ENCODE measurements around the gene WDR36.

The WDR36 gene

DNA sequence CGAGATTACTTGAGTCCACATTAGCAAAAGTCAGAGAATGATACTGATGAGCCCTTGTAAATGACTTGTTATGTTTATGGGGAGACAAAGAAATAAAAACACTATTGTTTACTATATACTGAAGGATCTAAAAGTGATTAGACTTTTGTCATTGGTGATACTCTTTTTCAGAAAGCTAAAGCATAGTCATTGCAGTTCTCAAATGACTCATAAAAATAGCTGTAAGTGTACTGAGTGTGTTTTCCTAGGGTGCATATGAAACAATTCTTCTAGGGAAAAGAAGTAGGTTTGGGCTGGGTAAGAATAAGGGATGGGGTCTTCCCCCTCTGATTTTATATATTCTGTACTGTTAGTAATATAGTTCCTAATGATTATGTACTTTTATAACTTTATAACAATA, 32.6 kb downstream of the WDR36 start:
- no peak for TF ChIP-seq CTCF (IDR thresholded peaks at IDR 0.05; ENCODE audit: control insufficient read depth, extremely low read depth, insufficient read depth)

DNA sequence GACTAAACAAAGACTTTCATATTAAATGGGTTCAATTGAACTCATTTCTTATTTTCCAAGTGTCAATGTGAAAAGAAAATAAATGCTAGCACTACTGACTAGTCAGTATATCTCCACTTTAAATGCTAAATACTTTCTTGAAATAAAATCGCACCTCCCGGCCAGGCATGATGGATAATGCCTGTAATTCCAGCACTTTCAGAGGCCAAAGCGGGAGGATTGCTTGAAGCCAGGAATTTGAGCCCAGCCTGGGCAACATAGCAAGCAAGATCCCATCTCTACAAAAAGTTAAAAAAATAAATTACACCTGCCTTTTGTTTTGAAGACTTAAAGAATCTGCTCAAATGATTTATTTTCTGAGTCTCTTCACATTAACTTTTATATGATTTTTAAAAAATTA, 34.7 kb downstream of the WDR36 start:
- no peak for TF ChIP-seq CTCF (IDR thresholded peaks at IDR 0.05; ENCODE audit: control insufficient read depth, extremely low read depth, insufficient read depth)
- no peak overlapping the region for H3K4me3 ChIP-seq (ENCODE audit: low read depth, low read length)
- DNase-seq (ENCODE audit: low read depth): no peak

More for the DNA sequence above, 32.6 kb downstream of the WDR36 start:
- H3K4me3 ChIP-seq (ENCODE audit: low read depth, low read length): no peak overlapping the region
- no peak for DNase-seq (ENCODE audit: low read depth)

DNA sequence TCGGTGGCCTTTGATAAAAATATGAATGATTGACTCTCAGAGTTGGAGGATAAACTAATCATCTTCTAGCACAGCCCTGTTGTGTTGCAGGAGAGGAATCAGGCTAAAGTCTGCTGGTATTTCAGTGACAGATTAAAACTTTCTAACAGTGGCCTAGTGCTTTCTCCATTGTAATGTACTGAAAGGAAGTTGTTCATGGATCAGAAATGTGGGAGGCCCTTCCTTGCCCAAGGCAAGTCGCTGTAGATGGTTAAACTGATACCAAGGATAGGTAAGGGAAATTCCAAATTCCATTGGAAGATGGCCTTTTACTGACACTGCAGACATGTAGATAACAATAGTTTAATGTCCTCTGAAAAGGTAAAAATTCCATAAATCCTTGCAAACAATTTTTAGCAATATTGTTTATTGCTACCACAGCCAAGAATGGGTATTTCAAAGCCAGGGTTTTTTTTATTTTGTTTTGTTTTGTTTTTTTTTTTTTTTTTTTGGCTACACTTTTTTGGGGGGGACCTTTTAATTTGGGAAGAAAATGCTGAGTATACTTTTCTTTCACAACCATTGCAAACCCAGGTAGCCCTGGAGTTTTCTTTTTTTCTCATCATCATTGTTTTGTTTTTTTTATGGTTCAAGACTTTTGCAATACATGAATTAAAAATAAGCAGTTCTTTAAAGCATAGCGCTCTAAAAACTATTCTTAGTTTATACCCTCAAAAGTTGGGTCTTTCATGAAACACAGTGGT, 35.5 kb downstream of the WDR36 start:
- H3K4me3 ChIP-seq (ENCODE audit: low read depth, low read length): no peak overlapping the region
- DNase-seq (ENCODE audit: low read depth): no peak
- TF ChIP-seq CTCF (IDR thresholded peaks at IDR 0.05; ENCODE audit: control insufficient read depth, extremely low read depth, insufficient read depth): no peak

DNA sequence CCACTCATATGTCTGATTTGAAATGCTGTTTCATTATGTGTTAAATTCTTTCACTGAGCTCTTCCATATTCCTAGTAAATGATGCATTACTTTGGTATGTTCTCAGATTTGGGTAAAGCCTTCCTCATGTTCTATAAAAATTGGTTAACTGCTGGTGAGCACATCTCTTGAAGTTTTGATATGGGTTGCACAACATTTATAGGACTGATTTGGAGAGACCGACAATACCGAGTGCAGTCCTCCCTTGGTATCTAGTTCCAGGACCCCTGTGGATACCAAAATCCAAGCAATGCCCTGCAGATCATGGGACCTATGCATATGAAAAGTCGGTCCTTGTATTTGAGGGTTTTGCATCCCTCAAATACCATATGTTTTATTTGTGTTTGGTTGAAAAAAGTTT, 37.8 kb downstream of the WDR36 start:
- TF ChIP-seq CTCF (IDR thresholded peaks at IDR 0.05; ENCODE audit: control insufficient read depth, extremely low read depth, insufficient read depth): no peak
- no peak overlapping the region for H3K4me3 ChIP-seq (ENCODE audit: low read depth, low read length)
- no peak for DNase-seq (ENCODE audit: low read depth)

- DNase-seq (ENCODE audit: low read depth): no peak
- no peak for TF ChIP-seq CTCF (IDR thresholded peaks at IDR 0.05; ENCODE audit: control insufficient read depth, extremely low read depth, insufficient read depth)
Measured at GRCh38 chr5:111131356-111131755, 39.2 kb downstream of the WDR36 start.

DNA sequence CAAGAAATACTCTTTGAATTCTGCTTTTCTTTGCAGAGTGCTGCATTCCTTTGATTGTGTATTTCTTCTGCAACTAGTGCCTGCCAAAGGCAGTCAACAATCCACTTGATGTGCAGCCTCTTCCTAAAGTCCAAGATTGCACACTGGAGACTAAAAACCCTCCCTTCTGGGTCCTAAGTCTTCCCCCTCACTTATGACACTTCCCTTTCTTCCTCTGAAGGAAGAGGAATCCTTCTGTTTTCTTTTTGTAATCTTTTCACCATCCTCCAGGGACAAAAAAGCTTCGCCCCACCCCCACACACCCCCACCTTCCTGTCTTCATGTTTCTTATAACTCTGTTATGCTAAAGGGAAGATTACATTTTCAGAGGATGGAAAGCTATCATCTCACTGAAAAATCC, 39.9 kb downstream of the WDR36 start:
- DNase-seq (ENCODE audit: low read depth): no peak
- TF ChIP-seq CTCF (IDR thresholded peaks at IDR 0.05; ENCODE audit: control insufficient read depth, extremely low read depth, insufficient read depth): no peak

More at GRCh38 chr5:111131356-111131755, 39.2 kb downstream of the WDR36 start:
- no peak overlapping the region for H3K4me3 ChIP-seq (ENCODE audit: low read depth, low read length)

More for the DNA sequence above, 39.9 kb downstream of the WDR36 start:
- H3K4me3 ChIP-seq (ENCODE audit: low read depth, low read length): no peak overlapping the region

All from LNCaP clone FGC (cell line).